HEK293 (cell line): Measurements from ENCODE around the gene PEF1.

Source experiments
- CTCF ChIA-PET: fragments of 350-600 bp; formaldehyde crosslinking; extraction: SDS; loops from one replicate; lab custom pipeline; 2021; ENCODE audit warnings: antibody characterized with exemption; lab: Yijun Ruan, JAX
- POLR2A ChIA-PET: fragments of 300-600 bp; formaldehyde crosslinking; extraction: SDS; loops from one replicate; lab custom pipeline; 2020; ENCODE audit warnings: antibody characterized with exemption, inconsistent platforms; lab: Yijun Ruan, JAX
- H3K27ac ChIP-seq: fragments of 200-500 bp; sonication (Bioruptor generic); 2 replicates; pipeline ENCODE4 v1.5.1; 2014; ENCODE audit warnings: low read depth, low read length, control low read depth, inconsistent platforms; ENCODE audit errors: extremely low read depth
- H3K36me3 ChIP-seq, 2 experiments: fragments of 200-500 bp in 1 of 2; sonication (Bioruptor generic) in 1 of 2; 1 replicate in 1 of 2; 2 replicates in 1 of 2; pipeline ENCODE4 v1.5.1; 2014 to 2017; ENCODE audit warnings: inconsistent platforms in 2 of 2, low read length in 2 of 2; ENCODE audit not compliant: control insufficient read depth in 2 of 2, insufficient read depth in 1 of 2
- H3K4me1 ChIP-seq: fragments of 200-500 bp; sonication (Bioruptor generic); 2 replicates; pipeline ENCODE4 v1.5.1; 2014; ENCODE audit warnings: mild to moderate bottlenecking, low read length, inconsistent platforms; ENCODE audit not compliant: control insufficient read depth, insufficient read depth
- H3K4me3 ChIP-seq: 2 replicates; pipeline ENCODE4 v1.5.1; 2011; ENCODE audit warnings: low read depth, mild to moderate bottlenecking, control low read depth, low read length, moderate library complexity
- H3K9me3 ChIP-seq: fragments of 200-500 bp; sonication (Bioruptor generic); 2 replicates; pipeline ENCODE4 v1.5.1; 2014; ENCODE audit warnings: low read depth, low read length, inconsistent platforms; ENCODE audit not compliant: control insufficient read depth, insufficient read depth
- GLI4 ChIP-seq: fragments of 450-650 bp; formaldehyde crosslinking; IDR thresholded peaks from 2 replicates; pipeline ENCODE4 v1.5.1; 2016; ENCODE audit warnings: missing biosample characterization, missing genetic modification characterization
- KLF9 ChIP-seq: fragments of 450-650 bp; formaldehyde crosslinking; IDR thresholded peaks from 2 replicates; pipeline ENCODE4 v1.5.1; 2016; ENCODE audit warnings: missing biosample characterization, missing genetic modification characterization, low read depth
- MEIS1 ChIP-seq: sonication (generic); formaldehyde crosslinking; IDR thresholded peaks from 2 replicates; pipeline ENCODE4 v1.8.1; 2022; ENCODE audit warnings: missing genetic modification reagents, mild to moderate bottlenecking, borderline replicate concordance
- SALL2 ChIP-seq: fragments of 450-650 bp; formaldehyde crosslinking; IDR thresholded peaks from 2 replicates; pipeline ENCODE4 v1.5.0; 2017; ENCODE audit warnings: missing biosample characterization, mild to moderate bottlenecking, missing genetic modification characterization, borderline replicate concordance
- YY2 ChIP-seq: fragments of 450-650 bp; formaldehyde crosslinking; IDR thresholded peaks from 2 replicates; pipeline ENCODE4 v1.5.1; 2016; ENCODE audit warnings: missing biosample characterization, missing genetic modification characterization
- ZBTB11 ChIP-seq: fragments of 450-650 bp; formaldehyde crosslinking; conservative IDR thresholded peaks from 2 replicates; pipeline ENCODE4 v1.5.1; 2016; ENCODE audit warnings: low read depth, missing biosample characterization, missing genetic modification characterization
- ZBTB17 ChIP-seq: fragments of 450-650 bp; formaldehyde crosslinking; IDR thresholded peaks from 2 replicates; pipeline ENCODE4 v1.5.1; 2016; ENCODE audit warnings: missing biosample characterization, missing genetic modification characterization
- ZNF10 ChIP-seq: fragments of 450-650 bp; formaldehyde crosslinking; IDR thresholded peaks from 2 replicates; pipeline ENCODE4 v1.5.1; 2017; ENCODE audit warnings: missing biosample characterization, missing genetic modification characterization
- ZNF140 ChIP-seq: fragments of 450-650 bp; formaldehyde crosslinking; IDR thresholded peaks from 2 replicates; pipeline ENCODE4 v1.5.1; 2016; ENCODE audit warnings: missing biosample characterization, missing genetic modification characterization
- ZNF174 ChIP-seq: fragments of 450-650 bp; formaldehyde crosslinking; IDR thresholded peaks from 2 replicates; pipeline ENCODE4 v1.5.0; 2017; ENCODE audit warnings: missing biosample characterization, mild to moderate bottlenecking, missing genetic modification characterization
- ZNF501 ChIP-seq: fragments of 450-650 bp; formaldehyde crosslinking; IDR thresholded peaks from 2 replicates; pipeline ENCODE4 v1.5.1; 2016; ENCODE audit warnings: missing biosample characterization, missing genetic modification characterization
- ZNF513 ChIP-seq: fragments of 450-650 bp; IDR thresholded peaks from 2 replicates; pipeline ENCODE4 v1.5.1; 2018; ENCODE audit warnings: missing biosample characterization, missing genetic modification characterization
- ZNF514 ChIP-seq: fragments of 450-650 bp; formaldehyde crosslinking; IDR thresholded peaks from 2 replicates; pipeline ENCODE4 v1.5.1; 2016; ENCODE audit warnings: missing biosample characterization, missing genetic modification characterization
- ZNF555 ChIP-seq: fragments of 450-650 bp; formaldehyde crosslinking; conservative IDR thresholded peaks from 2 replicates; pipeline ENCODE4 v1.5.1; 2017; ENCODE audit warnings: missing biosample characterization, mild to moderate bottlenecking, missing genetic modification characterization, inconsistent platforms
- ZNF558 ChIP-seq: fragments of 450-650 bp; formaldehyde crosslinking; IDR thresholded peaks from 2 replicates; pipeline ENCODE4 v1.5.1; 2016; ENCODE audit warnings: missing biosample characterization, missing genetic modification characterization
- ZNF560 ChIP-seq: fragments of 450-650 bp; formaldehyde crosslinking; IDR thresholded peaks from 2 replicates; pipeline ENCODE4 v1.5.1; 2017; ENCODE audit warnings: missing biosample characterization, missing genetic modification characterization, borderline replicate concordance
- ZNF600 ChIP-seq: fragments of 450-650 bp; formaldehyde crosslinking; IDR thresholded peaks from 2 replicates; pipeline ENCODE4 v1.5.1; 2016; ENCODE audit warnings: missing biosample characterization, missing genetic modification characterization
- ZSCAN16 ChIP-seq: fragments of 450-650 bp; formaldehyde crosslinking; IDR thresholded peaks from 2 replicates; pipeline ENCODE4 v1.5.1; 2016; ENCODE audit warnings: missing biosample characterization, missing genetic modification characterization
- ZSCAN23 ChIP-seq: fragments of 450-650 bp; formaldehyde crosslinking; IDR thresholded peaks from 2 replicates; pipeline ENCODE4 v1.5.1; 2016; ENCODE audit warnings: missing biosample characterization, missing genetic modification characterization

Gene PEF1

GRCh38 chr1:31657020-31657804 lies 12.5 kb upstream of the PEF1 start:
- H3K36me3 ChIP-seq, result no peaks in the 10 kb centered on the region
- no peaks in the 10 kb centered on the region for H3K4me1 ChIP-seq
- TF ChIP-seq ZNF600 (no peak), YY2 (tag by site-specific recombination) (no peak), ZNF514 (tag by site-specific recombination) (no peak), ZSCAN23 (tag by site-specific recombination) (no peak), SALL2 (tag by site-specific recombination) (no peak), ZNF558 (tag by site-specific recombination) (no peak), ZSCAN16 (no peak), ZNF174 (tag by site-specific recombination) (no peak), ZNF501 (tag by site-specific recombination) (no peak)
- ChIA-PET POLR2A (no interaction called here), CTCF (interaction anchor here (2.3 kb wide), 1 partner anchor 60 kb away, joined by 6 read pairs; no protein-coding TSS in a partner anchor)
- no peak overlapping the region for H3K27ac ChIP-seq
- no peak overlapping the region for H3K4me3 ChIP-seq
- H3K9me3 ChIP-seq, result no peaks in the 10 kb centered on the region

- POLR2A ChIA-PET, result no interaction called here
- Histone ChIP-seq H3K27ac (no peak overlapping the region), H3K9me3 (no peaks in the 10 kb centered on the region), H3K4me1 (no peaks in the 10 kb centered on the region), H3K36me3 (no peaks in the 10 kb centered on the region), H3K4me3 (no peak overlapping the region)
- TF ChIP-seq ZNF555 (tag by site-specific recombination) (no peak), KLF9 (tag by site-specific recombination) (no peak), ZNF560 (tag by site-specific recombination) (no peak), ZBTB17 (tag by site-specific recombination) (no peak), MEIS1 (no peak), ZNF10 (no peak), ZNF513 (tag by site-specific recombination) (no peak), GLI4 (tag by site-specific recombination) (no peak), ZNF140 (no peak), ZBTB11 (tag by site-specific recombination) (no peak)
- CTCF ChIA-PET, result interaction anchor here (0.6 kb wide), 1 partner anchor 1353 kb away, joined by 3 read pairs; no protein-coding TSS in a partner anchor
Measured at GRCh38 chr1:31655756-31656155, 11.1 kb upstream of the PEF1 start.
